HG03097 (cell line): Measurements from ENCODE around the gene AGBL3.
"Not testable (repeated sequence)": the region's sequence is repeated elsewhere in the genome, so short reads cannot be mapped to it uniquely, and the experiment has no call there.

Experiments
- ATAC-seq: cut with Tn5 transposase; IDR thresholded peaks from one replicate; pipeline ENCODE4 v1.9.1; 2021; ENCODE audit not compliant: unreplicated experiment, low FRiP score

The AGBL3 gene

GRCh38 chr7:135164357-135165061 lies 178.2 kb downstream of the AGBL3 start:
- ATAC-seq, result no peak

GRCh38 chr7:135165862-135166261 lies 179.6 kb downstream of the AGBL3 start:
- ATAC-seq, result no peak

- ATAC-seq, result no peak
Observed at GRCh38 chr7:135166338-135166990, 180.2 kb downstream of the AGBL3 start.

- ATAC-seq, result no peak
Observed at GRCh38 chr7:135167365-135167917, 181.1 kb downstream of the AGBL3 start.

GRCh38 chr7:135168001-135168400 lies 181.7 kb downstream of the AGBL3 start:
- no peak for ATAC-seq

- ATAC-seq, result no peak
Observed at GRCh38 chr7:135168489-135169140, 182.3 kb downstream of the AGBL3 start.

- ATAC-seq, result no peak
Observed at GRCh38 chr7:135169141-135169963, 183.0 kb downstream of the AGBL3 start.

GRCh38 chr7:135169964-135170273 lies 183.6 kb downstream of the AGBL3 start:
- peak; percentile 0 for ATAC-seq

GRCh38 chr7:135170274-135170997 lies 184.1 kb downstream of the AGBL3 start, which contains the start of gene CYREN:
CYREN (minus strand) TSS chr7:135170707; CDS start chr7:135168922, 1,785 bp downstream.
- peak; percentile 77 for ATAC-seq

- peak; percentile 29 for ATAC-seq
Observed at GRCh38 chr7:135170998-135171481, 184.7 kb downstream of the AGBL3 start.

- not testable (repeated sequence) for ATAC-seq
Observed at GRCh38 chr7:135171581-135172291, 185.4 kb downstream of the AGBL3 start.

- ATAC-seq, result not testable (repeated sequence)
Observed at GRCh38 chr7:135173916-135174315, 187.6 kb downstream of the AGBL3 start.

- ATAC-seq, result no peak
Observed at GRCh38 chr7:135174941-135175340, 188.6 kb downstream of the AGBL3 start.

- no peak for ATAC-seq
Observed at GRCh38 chr7:135175931-135176330, 189.6 kb downstream of the AGBL3 start.

- ATAC-seq, result no peak
Observed at GRCh38 chr7:135177028-135177696, 190.9 kb downstream of the AGBL3 start.

- ATAC-seq, result no peak
Observed at GRCh38 chr7:135178364-135178763, 192.1 kb downstream of the AGBL3 start.

GRCh38 chr7:135179321-135179925 lies 193.1 kb downstream of the AGBL3 start:
- ATAC-seq, result no peak

- no peak for ATAC-seq
Observed at GRCh38 chr7:135180122-135180521, 193.8 kb downstream of the AGBL3 start.
